Measurements from ENCODE around the gene LRRC17.

The LRRC17 gene

DNA sequence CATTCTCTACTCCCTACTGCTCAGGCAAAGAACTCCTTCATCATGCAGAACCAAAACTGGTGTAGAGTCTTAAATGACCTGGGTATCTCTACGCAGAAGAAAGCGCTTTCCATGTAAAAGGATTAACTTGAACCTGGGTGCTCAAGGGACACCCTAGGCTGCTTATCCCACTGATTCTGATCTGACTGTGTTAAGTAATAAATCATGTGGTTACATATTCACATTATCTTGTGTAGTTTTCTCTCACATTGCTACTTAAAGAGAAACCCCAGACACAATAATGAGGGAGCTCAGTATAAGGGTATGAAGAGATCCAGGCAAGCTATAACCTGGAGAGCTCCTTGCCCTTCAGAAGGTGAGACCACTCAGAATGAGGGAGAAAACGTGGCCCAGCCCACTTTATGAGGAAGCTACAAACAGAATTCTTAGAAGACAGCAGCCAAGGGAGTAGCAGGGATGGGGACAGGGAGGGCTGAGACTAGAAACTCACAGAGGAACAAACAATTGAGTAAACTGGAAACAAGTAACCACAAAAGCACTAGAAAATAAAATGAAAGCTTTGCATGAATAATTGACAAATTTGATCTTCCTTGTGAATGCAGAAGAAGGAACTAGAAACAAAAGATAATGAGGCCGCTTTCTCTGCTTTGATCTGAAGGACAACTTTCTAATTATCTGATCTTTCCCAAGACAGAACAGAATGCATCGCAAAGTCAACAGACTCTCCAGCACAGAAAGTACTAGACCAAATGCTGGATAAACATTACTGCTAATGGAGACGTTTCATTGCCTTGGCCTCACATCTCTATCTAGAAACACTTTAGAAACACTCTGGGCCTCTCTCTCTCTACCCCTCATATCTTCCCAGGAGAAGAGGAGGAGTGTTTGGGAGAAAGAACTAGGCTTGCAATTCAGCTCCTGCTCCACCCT is 76.1 kb downstream of the LRRC17 start:
- no peak overlapping the region for H3K4me3 ChIP-seq (ENCODE audit: low read depth, low read length)
- no peak for DNase-seq (ENCODE audit: low read depth)
- TF ChIP-seq, protein P1, sequence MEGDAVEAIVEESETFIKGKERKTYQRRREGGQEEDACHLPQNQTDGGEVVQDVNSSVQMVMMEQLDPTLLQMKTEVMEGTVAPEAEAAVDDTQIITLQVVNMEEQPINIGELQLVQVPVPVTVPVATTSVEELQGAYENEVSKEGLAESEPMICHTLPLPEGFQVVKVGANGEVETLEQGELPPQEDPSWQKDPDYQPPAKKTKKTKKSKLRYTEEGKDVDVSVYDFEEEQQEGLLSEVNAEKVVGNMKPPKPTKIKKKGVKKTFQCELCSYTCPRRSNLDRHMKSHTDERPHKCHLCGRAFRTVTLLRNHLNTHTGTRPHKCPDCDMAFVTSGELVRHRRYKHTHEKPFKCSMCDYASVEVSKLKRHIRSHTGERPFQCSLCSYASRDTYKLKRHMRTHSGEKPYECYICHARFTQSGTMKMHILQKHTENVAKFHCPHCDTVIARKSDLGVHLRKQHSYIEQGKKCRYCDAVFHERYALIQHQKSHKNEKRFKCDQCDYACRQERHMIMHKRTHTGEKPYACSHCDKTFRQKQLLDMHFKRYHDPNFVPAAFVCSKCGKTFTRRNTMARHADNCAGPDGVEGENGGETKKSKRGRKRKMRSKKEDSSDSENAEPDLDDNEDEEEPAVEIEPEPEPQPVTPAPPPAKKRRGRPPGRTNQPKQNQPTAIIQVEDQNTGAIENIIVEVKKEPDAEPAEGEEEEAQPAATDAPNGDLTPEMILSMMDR (IDR thresholded peaks at IDR 0.05; ENCODE audit: insufficient read depth, low read depth, low read length, missing control alignments) = no peak

- no peak for DNase-seq (ENCODE audit: low read depth)
- TF ChIP-seq, protein P1 (IDR thresholded peaks at IDR 0.05; ENCODE audit: insufficient read depth, low read depth, low read length, missing control alignments) = no peak
- H3K4me3 ChIP-seq (ENCODE audit: low read depth, low read length) = no peak overlapping the region
Observed at GRCh38 chr7:102990642-102991041, 77.8 kb downstream of the LRRC17 start.

DNA sequence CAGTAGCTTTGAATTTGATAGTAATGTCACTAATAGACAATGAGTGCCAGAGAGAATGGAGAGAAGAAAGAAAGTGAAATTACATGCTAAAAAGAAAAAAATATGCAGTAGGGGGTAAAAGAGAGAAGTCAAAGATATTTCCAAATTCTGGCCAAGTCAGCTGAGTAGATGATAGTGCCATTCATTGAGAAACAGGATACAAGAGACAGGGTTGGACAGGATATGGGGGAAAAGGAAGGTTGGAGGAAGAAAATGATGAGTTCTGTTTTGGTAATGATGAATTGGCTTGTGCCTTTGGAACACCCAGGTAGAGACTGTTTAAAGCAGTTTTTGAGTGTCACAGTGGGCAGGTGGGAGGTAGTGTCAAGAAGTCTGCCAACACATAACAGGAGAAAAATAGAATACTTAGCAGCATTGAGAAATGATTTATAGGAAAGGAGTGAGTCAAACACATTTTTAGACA is 78.3 kb downstream of the LRRC17 start:
- H3K4me3 ChIP-seq (ENCODE audit: low read depth, low read length) = no peak overlapping the region
- TF ChIP-seq, protein P1 (IDR thresholded peaks at IDR 0.05; ENCODE audit: insufficient read depth, low read depth, low read length, missing control alignments) = no peak
- DNase-seq (ENCODE audit: low read depth) = no peak

DNA sequence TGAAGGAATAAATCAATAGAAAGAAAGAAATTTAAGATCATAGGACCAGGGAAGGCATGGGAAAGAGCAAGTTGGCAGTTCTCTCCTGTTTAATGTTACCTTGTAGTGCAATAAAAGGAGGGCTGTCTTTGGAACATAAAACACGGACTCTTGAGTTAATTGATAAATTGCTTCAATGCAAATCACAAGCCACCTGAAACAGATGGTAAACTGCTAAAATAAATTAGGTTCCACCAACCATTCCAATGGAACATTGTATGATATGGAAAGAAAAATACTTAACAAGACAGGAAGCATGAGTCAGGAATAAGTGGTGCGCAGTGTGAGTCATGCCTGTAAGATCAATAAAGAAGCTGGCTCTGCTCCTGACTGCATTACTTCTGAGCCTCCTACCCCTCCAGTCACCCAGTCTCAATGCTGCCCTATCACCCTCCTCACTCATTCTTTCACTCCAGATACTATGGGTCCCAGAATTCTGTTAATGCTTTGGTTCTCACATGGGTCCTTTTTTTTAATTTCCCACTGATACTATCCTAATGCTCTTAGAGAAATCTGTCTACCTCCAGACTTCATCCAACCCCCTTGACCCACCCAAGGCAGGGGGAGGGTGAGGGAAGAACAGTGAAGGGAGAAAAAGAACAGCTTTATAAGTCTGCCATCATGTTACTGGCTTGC is 78.9 kb downstream of the LRRC17 start:
- DNase-seq (ENCODE audit: low read depth) = no peak

DNA sequence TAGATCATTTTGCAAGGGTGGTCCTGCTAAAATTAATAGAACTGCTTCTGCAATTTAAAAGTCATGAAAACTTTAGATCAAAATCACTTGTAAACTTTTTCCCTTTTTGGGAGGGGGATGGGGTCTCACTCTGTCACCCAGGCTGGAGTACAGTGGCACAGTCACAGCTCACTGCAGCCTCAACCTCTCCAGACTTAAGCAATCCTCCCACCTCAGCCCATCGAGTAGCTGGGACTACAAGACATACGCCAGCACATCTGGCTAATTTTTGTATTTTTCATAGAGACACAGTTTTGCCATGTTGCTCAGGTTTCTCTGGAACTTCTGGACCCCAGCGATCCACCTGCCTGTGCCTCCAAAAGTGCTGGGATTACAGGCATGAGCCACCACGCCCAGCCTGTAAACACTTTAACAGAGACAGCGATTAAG is 79.7 kb downstream of the LRRC17 start:
- no peak overlapping the region for H3K4me3 ChIP-seq (ENCODE audit: low read depth, low read length)
- TF ChIP-seq, protein P1 (IDR thresholded peaks at IDR 0.05; ENCODE audit: insufficient read depth, low read depth, low read length, missing control alignments) = no peak
- DNase-seq (ENCODE audit: low read depth) = no peak

More for the DNA sequence above, 78.9 kb downstream of the LRRC17 start:
- no peak overlapping the region for H3K4me3 ChIP-seq (ENCODE audit: low read depth, low read length)
- TF ChIP-seq, protein P1 (IDR thresholded peaks at IDR 0.05; ENCODE audit: insufficient read depth, low read depth, low read length, missing control alignments) = no peak

- no peak overlapping the region for H3K4me3 ChIP-seq (ENCODE audit: low read depth, low read length)
- DNase-seq (ENCODE audit: low read depth) = no peak
- TF ChIP-seq, protein P1 (IDR thresholded peaks at IDR 0.05; ENCODE audit: insufficient read depth, low read depth, low read length, missing control alignments) = no peak
Observed at GRCh38 chr7:102992938-102993717, 80.3 kb downstream of the LRRC17 start.
